HG03378 (cell line): ENCODE data around the gene CA5A.

ENCODE experiments used
- ATAC-seq: cut with Tn5 transposase; IDR thresholded peaks from one replicate; pipeline ENCODE4 v1.9.1; 2021; ENCODE audit warnings: mild to moderate bottlenecking, moderate library complexity; ENCODE audit not compliant: unreplicated experiment

CA5A gene

DNA sequence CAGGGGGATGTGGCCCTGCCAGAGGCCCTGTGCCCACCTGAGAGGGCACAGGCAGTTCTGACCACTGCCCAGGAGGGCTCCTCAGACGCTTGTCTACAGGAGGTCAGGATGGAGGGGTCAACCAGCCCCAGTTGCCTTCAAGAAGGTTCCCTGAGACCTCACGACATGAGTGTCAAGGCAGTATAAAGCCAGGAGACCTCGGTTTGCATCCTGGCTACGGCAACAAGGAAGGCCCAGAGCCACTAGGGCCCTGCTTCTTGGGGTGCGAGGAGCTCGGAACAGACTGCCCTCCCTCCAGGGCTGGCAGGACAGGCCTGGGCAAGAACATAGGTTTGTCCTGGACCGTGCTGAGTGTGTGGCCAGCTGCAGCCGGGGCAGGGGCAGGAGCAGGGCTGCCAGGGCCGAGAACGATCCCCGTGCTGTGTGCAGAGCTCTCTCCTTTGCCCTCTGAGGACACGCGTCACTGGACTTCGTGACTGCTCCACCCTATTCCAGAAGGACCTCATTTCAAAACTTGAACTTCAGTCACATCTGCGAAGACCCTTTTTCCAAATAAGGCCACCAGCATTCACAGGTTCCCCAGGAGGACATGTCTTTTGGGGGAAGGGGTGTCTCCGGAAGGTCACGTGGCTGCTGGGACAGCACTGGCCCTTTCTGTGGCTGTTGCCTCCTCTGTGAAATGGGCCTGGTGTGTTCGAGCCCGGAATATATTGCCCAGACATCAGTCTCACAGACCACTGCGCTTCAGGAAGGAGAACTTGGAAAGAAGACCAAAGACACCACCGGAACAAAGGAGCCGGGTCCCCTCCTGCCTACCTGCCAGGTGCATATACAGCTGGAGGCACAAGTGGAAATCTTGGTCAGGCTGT, 94.8 kb downstream of the CA5A start:
- ATAC-seq = no peak

DNA sequence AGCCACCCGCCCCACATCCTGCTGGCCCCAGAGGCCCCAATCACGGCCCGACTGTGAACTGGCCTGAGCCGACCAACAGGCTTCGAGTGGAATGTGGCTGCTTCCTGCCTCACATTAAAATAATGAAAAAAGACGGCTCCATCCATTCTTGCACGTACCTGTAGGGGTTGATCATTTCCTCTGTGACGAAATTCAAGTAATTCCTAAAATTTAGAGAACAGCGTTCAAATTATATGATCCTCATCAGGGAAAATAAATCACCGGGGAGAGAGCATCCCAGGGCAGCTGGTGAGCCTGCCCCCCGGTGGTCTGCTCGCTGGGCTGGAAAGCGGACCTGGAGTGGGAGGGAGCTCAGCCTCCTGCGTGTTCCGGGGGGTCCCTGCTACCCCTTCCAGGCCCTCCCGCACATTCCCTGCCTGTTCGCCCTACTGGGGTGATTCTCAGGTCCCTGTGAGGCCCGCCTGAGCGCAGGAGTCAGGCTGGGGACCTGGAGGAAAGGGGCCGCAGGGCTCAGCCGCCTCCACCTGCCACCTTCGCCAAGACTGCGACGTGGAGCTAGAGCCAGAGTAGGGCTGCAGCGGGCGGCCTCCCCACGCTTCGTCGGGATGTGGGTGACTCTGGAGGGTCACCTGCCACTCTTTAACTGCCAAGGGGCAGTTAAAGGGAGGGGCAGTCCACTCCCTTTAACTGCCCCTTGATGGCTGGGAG, 95.9 kb downstream of the CA5A start:
- no peak for ATAC-seq

DNA sequence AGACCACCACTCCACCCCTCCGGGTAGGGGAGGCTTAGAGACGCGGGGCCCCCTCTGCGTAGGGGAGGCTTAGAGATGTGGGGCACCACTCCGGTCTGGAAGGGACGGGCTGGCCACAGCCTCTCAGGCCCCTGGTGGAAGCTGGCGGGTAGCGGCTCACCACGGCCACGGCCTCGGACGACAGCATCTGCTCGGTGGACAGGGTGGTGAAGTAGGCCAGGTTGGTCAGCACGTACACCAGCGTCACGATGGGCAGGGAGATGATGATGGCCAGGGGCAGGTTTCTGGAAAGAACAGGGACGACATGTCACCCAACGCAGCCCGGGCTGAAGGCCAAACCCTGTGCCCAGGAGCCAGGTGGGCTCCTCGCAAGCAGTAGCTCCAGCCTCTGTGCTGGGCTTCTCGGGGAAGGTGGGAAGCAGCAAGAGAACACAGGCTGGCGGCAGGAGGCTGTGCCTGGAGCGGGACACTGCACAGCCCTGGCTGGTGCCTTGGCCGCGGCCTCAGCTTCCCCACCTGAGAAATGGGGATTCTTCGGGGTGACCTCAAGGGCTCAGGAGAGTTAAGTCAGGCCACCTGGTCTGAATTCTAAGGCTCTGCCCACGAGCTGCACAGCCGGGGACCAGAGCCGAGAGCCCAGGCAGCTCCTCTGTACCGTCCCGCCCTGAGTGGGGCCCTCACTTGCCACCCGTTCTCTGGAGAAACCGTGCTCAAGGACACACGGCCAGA, 96.6 kb downstream of the CA5A start:
- ATAC-seq = no peak

DNA sequence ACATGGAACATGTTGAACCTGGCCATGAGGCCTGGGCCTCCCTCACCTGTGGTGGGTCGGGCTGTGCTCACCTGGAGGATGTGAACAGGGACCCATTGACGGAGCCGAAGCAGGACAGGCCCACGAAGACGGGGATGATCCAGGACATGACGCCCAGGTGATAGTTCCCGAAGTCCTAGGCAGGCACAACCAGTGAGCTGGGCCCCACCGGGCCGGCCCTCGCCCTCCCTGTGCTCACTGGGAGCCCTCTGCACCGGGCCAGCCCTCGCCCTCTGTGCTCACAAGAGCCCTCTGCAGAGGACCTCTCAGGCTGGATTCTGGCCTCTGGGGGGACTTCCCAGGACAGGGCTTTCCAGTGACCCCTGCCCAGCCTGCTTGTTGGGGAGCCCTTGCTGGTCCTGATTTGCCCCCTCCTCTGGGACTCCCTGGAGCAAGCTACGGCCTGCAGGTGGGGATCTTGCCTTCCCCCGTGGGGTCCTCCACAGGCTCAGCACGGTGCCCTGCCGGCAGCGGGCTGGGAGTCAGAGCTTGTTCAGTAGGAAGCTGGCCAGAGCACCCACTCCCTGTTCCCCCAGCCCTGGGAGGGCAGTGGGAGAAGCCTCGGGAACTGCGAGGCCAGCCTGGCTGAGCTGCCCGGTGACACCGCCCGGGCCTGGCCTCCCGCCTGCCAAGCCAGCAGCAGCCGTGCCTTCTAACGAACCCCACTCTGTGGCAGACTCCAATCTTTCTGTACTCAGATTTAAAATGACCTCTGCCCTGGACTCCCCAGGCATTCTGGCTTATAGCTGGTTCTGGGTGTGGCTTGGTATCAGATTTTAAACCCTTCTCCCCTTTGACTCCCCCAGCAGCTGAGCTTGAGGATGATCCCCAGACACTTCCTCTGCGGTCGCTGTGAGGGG, 97.4 kb downstream of the CA5A start:
- no peak for ATAC-seq
